ENCODE results near the gene GPR35.

Gene GPR35

DNA sequence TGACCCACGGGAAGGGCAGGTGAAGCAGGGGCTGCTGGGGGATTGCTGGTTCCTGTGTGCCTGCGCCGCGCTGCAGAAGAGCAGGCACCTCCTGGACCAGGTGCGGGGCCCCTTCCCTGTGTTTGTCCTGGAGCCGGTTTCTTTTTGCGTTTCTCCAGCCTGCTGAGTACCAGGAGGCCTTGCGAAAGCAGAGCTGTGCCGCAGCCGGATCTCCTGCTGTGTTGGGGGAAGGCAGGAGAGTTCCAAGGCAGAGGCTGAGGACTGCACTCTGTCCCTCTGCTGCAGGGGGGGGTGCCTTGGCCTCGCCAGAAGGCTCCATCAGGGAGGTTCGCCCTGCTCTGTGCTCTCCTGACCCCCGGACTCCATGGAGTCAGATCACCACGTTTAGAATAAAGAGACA, 35.9 kb upstream of the GPR35 start:
- no peak for DNase-seq (ENCODE audit: low read depth)

DNA sequence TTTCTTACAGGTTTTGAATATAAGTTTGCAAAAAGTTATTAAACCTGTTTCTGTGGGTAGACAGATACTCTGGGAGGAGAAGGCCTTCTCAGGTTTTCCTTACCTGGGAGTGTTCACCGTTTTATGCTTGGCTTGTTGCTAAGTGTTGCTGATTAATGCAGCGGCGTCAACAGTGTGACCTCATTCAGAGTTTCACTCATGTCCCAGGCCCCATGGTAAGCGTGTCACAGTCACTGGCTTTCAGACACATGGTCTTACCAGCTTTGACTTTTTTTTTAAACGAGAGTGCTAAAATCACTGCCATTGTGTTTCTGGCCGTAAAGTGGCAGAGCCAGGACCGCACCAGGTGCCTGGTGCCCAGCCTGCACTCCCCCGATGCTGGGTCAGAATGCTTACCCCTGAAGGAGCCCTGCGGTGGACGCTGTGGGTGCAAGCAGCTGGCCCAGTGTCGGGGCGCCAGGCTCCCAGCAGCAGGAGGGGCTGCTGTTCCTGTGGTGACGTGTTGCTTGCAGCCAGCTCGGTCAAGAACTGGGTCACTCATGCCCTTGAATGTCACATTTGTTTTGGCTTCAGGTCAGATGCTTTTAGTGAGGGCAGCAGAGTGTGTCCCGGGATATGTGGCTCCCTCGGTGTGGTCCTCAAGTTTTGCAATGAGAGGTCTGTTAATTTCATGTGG, 35.3 kb upstream of the GPR35 start:
- no peak for DNase-seq (ENCODE audit: low read depth)

DNA sequence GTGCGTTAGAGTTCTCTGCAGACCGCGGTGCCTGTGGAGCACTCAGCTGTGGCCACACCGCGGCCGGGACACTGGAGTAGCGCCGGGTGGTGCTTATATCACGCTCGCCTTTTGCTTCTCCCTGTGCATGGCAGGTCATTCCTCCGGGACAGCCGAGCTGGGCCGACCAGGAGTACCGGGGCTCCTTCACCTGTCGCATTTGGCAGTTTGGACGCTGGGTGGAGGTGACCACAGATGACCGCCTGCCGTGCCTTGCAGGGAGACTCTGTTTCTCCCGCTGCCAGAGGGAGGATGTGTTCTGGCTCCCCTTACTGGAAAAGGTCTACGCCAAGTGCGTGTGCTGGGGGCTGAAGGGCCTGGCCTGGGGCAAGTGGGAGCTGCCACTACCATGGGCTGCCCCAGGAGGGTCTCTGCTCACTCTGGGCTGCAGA, 34.6 kb upstream of the GPR35 start:
- DNase-seq (ENCODE audit: low read depth), result no peak

DNA sequence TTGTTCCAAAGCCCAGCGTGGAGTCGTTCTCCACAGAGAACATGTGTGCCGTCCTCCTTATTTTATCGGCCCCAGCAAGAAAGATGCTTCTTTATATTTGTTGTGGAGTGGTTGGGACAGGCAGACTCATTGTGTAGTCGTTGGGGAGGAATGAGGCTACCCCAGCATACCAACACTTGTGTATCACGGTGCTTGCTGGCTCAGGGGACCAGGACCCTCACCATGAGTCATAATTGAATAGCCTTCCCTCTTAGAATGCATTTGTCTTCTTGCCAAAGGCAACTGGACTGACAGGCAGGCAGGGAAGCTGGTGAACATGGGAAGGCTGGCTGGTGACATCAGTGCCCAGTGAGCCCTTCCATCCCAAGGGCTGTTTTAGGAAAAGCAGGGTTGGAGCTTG, 34.1 kb upstream of the GPR35 start:
- no peak for DNase-seq (ENCODE audit: low read depth)

DNA sequence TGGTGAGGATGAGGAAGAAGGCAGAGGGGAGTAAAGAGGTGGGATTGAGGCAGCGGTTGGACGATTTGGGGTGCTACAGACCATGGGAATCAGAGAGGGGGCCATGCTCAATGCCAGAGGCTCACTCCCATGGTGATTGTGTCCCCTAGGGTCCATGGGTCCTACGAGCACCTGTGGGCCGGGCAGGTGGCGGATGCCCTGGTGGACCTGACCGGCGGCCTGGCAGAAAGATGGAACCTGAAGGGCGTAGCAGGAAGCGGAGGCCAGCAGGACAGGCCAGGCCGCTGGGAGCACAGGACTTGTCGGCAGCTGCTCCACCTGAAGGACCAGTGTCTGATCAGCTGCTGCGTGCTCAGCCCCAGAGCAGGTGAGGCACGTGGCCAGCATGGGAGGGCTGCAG, 33.5 kb upstream of the GPR35 start:
- DNase-seq (ENCODE audit: low read depth), result no peak

DNA sequence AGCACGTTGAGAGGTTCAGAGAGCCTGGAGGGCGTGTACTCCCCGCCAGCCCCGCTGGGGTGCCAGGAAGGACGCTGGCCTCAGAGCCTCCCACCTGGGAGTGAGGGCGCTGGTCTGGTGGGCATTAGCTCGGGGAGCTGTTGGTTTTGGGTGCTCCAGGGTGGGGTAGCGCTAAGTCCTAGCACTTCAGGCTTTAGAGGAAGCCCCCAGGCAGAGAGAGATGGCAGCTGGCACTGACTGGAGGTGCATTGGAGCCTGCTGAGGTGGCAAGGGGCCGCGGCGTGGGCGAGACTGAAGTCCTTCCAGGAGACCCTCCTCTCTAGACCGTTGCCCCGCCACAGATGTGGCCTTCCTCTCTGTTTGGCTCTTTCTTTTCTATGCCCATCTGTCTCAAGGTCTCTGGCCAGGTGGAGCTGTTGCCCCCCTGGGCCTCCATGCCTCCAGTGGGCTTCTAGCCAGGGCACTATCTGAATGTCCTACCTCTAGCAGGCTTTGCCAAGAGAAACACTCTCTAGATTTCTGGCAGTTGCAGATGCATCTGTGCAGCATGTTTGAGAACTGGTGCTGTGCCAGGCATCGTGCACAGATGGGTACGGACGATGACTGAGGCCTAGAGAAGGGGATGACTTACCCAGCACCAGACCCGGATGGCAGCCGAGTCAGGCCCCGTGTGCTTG, 32.1 kb upstream of the GPR35 start:
- DNase-seq (ENCODE audit: low read depth), result no peak

DNA sequence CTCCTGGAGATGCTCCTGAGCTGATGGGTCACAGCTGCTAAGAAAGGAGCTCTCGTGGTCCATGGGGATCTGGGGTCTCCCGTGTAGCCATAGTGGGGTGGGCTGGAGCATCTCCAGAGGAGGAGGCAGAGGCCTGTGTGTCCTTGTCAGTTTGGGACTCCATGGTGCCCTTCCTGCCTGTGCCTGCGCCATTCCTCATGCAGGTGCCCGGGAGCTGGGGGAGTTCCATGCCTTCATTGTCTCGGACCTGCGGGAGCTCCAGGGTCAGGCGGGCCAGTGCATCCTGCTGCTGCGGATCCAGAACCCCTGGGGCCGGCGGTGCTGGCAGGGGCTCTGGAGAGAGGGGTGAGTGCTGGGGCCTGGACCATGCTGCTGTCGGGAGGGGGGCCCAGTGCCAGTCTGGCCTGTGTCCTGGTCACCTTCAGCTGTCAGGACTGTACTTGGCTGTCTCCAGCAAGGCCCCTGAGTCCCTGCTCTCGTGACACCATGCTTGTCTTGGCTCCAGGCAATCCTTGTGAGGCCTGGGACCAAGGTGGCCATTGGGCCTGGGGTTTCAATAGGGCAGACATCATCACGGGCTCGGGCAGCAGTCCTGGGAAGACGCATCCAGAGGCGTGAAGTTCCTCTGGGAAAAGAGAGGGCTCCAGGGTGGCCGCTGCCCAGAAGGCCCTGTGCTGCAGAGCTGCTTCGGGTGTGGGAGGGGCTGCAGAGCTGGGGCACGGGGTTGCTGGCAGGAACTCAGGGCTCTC, 31.4 kb upstream of the GPR35 start:
- no peak for DNase-seq (ENCODE audit: low read depth)

DNA sequence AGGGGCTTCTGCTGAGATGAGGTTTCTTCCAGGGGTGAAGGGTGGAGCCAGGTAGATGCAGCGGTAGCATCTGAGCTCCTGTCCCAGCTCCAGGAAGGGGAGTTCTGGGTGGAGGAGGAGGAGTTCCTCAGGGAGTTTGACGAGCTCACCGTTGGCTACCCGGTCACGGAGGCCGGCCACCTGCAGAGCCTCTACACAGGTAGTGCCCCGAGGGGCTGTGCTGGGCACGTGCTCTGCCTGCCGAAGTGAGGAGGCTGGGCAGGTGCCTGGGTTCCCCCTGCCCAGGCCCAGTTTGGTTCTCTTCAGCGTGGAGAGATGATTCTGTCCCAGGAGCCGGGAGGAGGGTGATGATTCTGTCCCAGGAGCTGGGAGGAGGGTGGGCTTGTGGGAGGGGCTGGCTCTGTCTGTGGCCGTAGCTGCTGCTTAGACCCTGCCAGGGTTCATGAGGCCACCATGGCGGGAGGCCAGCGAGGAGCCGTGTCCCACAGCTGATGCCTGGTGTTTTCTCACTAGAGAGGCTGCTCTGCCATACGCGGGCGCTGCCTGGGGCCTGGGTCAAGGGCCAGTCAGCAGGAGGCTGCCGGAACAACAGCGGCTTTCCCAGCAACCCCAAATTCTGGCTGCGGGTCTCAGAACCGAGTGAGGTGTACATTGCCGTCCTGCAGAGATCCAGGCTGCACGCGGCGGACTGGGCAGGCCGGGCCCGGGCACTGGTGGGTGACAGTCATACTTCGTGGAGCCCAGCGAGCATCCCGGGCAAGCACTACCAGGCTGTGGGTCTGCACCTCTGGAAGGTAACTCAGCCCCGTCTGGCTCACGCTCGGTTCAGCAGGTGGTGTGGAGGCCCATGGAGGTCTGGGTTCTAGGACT, 30.5 kb upstream of the GPR35 start:
- no peak for DNase-seq (ENCODE audit: low read depth)

DNA sequence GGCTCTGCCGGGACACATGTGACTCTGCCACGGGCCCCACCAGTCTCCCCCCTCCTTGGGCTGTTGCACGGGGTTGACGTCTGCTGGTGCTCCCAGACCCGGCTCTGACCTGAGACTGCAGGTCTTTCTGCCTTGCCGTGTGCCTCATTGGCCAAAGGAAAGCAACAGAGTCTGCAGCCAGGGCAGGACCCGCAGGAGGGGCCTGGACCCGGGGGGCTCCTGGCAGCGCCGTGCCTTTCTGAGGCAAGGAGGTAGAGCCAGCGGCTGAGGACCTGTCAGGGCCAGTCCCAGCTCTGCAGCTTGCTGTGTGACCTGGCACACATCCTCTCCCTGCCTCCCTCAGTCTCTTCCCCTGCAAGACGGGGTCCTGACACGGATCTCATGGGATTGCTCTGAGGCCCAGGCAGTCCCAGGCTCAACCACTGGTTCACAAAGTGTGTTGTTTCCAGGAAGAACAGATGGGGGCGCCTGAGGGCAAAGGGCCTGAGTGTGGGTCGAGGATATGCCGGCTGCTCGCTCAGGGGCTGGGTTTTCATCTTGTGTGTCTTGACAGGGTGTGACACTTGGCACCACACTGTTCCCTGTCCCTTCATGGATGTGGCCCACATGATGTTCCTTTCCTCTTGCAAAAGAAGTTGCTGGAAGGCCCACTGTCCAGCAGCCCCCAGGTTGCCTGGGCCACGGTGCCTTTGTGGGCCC, 29.8 kb upstream of the GPR35 start:
- DNase-seq (ENCODE audit: low read depth), result no peak

DNA sequence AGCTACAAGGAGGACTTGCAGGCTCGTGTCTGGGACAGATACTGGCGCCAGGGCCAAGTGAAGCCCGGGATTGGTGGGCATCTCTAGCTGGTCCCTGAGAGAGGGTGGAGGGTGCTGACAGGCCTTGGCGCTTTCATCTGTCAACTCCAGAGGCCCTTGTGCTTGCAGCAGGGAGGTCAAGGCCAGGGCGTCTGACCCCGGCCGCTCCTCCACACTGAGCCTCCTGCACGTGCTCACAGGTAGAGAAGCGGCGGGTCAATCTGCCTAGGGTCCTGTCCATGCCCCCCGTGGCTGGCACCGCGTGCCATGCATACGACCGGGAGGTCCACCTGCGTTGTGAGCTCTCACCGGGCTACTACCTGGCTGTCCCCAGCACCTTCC, 29.2 kb upstream of the GPR35 start:
- no peak for DNase-seq (ENCODE audit: low read depth)

DNA sequence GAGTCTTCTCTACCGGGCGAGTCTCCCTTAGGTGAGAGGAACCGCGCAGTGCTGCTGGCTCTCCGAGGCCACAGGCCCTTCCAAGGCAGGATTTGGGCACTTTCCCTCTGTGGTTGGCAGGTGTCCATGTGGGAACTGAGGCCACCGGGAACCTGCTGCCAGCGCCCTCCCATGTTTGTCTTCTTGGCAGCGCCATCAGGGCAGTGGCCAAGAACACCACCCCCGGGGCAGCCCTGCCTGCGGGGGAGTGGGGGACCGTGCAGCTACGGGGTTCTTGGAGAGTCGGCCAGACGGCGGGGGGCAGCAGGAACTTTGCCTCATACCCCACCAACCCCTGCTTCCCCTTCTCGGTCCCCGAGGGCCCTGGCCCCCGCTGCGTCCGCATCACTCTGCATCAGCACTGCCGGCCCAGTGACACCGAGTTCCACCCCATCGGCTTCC, 28.8 kb upstream of the GPR35 start:
- no peak for DNase-seq (ENCODE audit: low read depth)

DNA sequence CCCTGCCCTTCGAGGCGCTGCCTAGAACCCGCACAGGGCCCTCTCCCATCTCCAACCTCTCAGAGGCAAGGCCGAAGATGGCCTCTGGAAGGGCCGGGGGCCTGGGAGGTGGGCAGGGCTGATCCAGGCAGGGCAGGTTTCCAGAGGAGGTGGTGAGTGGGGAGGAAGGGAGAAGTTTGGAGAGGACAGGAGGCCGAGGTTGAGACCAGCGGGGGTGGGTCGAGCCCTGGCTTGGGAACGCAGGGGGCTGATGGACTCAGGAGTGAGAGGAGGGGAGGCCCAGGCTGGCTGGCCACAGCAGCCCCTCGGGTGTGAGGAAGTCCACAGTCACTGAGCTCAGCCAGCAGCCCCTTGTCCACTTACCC, 28.2 kb upstream of the GPR35 start:
- DNase-seq (ENCODE audit: low read depth), result no peak

DNA sequence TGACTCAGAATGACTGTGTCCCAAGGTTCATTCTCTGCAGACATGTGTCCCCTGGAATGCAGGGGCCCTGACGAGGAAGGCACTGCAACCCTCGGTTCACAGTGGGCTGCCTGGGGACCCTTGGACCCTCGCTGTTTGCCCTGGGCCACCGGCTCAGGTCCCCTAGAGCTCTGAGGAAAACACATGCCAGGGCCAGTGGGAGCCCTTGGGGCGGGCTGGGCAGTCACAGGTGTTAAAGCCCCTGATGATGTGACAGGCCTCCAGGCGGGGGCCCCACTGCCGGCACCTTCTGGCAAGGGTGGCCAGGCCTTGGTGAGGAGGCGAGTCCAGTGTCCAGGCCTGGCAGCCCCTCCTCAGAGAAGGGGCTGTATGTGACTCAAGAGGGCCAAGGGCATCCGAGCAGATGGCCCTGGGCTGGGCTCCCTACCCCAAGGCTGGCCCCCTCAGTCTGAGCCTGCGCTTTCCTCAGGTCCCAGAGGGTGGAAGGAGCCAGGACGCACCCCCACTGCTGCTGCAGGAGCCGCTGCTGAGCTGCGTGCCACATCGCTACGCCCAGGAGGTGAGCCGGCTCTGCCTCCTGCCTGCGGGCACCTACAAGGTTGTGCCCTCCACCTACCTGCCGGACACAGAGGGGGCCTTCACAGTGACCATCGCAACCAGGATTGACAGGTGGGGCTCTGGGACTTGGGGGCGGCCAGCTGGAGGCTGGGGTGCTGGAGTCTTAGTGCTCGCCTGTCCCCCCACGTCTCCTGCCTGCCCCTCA, 27.7 kb upstream of the GPR35 start:
- DNase-seq (ENCODE audit: low read depth), result no peak

DNA sequence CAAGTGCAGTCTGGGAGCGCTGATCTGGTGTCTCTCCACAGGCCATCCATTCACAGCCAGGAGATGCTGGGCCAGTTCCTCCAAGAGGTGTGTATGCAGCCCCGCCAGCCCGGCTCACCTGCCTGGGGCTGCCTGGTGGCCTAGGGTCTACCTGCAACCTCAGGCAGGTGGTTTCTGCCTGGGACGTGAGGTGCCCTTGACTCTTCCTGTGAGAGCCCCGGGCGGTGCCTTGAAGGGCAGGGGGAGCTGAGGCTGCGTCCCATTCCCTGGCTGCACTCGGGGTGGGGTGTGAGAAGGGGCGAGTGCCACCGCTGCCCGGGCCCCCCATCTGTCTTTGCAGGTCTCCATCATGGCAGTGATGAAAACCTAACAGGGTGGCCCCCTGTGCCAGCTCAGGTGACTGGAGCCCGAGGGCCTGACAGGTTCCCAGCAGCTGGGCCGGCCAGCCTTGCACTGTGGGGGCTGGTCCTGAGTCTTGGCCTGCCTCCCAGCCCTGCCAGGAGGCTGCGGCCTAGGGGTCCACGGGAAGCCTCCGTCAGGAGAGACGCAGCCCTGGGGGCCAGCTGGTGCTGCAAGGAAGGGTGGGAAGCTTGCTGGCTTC, 26.9 kb upstream of the GPR35 start:
- no peak for DNase-seq (ENCODE audit: low read depth)

DNA sequence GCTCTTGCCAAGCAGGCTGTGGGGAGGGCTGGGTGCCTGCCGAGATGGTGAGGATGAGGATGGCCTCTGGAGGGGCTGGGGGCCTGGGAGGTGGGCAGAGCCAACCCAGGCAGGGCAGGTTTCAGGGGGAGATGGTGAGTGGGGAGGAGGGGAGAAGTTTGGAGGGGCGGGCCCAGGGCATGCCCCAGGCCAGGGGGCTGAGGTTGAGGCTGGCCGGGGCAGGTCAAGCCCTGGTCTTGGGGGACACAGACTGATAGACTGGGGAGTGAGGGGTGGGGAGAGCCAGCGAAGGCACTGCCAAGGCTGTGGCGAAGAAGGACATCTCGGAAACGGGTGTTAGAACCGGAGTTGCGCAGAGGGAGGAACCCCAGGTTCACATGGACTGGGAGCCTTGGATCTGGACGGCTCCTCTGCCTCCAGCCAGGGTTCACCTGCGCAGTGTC, 26.1 kb upstream of the GPR35 start:
- DNase-seq (ENCODE audit: low read depth), result no peak

DNA sequence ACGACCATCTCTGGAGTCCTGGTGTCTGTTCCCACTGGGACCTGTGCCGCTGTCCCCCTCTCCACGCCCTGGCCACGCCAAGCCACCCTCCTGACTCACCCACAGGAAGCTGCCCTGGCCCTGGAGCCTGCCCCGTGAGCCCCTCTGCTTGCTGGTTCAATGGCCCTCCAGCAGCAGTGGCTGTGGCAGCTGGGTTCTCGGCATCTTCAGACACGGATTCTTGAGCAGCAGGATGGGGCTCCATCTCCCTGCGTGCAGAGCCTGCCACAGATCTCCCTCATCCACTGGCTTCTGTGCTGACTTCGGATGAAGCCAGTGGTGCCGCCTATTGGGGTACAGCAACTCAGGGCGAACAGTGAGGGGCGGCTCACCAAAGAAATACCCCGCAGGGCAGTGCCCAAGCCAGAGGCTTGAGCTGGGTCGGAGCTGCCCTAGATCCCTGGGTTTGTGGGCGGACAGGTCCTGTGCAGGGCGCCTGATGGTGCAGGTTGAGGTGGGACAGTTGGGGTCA, 24.8 kb upstream of the GPR35 start:
- DNase-seq (ENCODE audit: low read depth), result no peak

DNA sequence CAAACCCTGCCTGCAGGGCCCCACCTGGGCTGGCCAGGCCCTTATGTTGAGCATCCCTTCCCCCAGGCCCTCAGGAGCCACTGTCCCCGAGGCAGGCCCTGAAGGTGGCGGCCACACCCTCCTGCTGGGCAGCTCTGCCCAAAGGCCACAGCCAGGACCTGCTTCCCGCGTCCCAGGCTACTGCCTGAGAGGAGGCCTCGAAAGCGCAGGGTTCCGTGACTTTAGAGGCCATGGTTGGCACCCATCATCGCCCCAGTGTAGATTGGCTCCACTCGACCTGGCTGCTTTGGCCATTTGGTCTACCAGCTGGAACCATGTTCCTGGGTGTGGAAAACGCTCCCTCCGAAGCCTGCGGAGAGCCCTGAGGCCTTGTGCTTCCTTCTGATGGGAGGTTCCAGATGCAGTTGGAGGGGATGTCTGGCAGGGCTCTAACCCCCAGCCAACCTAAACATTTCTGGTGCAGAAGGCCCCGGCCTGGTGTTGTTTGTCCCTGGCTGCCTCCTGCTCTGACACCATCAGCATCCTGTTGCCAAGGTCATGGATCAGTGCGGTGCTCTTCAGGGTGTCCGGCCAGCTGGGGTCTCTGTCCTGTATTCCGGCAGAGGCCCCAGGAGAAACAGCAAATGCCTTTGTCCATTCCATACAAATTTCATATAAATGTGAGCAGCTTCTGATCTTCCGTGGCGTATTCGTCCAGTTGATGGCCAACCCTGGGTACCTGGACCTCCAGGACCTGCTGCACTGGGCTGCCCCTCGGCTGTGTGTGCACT, 24.0 kb upstream of the GPR35 start:
- no peak for DNase-seq (ENCODE audit: low read depth)

DNA sequence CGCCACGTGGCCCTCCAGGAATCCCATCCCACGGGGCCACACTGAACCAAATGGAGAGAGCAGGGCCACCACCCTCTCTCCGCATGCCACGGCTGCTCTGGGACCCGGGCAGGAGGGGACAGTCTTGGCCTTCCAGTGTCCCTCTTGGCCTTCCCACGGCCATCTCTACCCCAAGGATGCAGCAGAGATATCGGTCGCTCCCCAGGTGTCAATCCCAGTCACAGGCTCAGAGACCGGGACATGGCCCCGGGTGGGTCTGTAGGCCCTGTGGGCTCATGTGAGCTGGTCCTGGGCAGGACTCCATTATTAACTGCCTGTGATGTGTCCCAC, 23.5 kb upstream of the GPR35 start:
- DNase-seq (ENCODE audit: low read depth), result no peak

DNA sequence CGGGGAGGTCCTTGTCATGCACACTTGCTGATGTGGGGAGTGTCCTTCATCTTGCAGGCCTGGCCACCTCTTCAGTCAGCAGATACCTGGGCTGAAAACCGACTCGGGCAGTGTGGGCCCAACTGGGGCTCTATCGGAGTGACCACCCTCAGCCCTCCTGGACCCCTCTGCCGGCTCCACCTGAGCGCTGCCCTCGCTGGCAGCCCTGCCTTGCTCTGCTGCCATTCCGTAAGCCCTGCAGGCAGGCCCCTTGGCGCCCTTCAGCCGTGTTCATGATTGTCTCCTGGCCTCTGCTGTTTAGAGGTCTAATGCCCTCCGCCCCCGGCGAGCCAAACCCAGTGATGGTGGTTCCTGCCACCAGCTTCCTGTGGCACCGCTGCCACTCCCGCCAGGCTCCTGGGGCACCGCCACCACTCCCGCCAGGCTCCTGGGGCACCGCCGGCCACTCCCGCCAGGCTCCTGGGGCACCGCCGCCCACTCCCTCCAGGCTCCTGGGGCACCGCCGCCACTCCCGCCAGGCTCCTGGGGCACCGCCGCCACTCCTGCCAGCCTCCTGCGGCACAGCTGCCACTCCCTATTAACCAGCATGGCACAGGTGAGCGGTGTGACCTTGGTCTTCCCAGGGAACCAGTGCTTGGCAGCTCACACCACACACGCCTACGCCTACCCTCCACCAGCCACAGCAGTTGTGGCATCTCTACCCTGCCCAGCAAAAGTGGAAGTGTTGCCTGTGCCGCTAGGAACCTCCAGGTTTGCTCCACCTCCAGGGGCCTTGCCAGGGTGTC, 22.8 kb upstream of the GPR35 start:
- no peak for DNase-seq (ENCODE audit: low read depth)
